RWPE1 (cell line): ENCODE measurements around the gene TBC1D22A.

Experiments
- CTCF ChIA-PET: fragments of 350-600 bp; sonication (Branson Sonifier 250); formaldehyde crosslinking; extraction: SDS; loops from one replicate; lab custom pipeline; 2021; lab: Yijun Ruan, JAX
- POLR2A ChIA-PET: fragments of 400-600 bp; formaldehyde crosslinking; extraction: SDS; loops from one replicate; lab custom pipeline; 2020; ENCODE audit warnings: antibody characterized with exemption; ENCODE audit not compliant: low non-redundant PET; lab: Yijun Ruan, JAX
- DNase-seq: peaks from one replicate; pipeline ENCODE4 v3.0.0; 2012; ENCODE audit warnings: low spot score
- H3K27ac ChIP-seq: fragments of 450-650 bp; 2 replicates; pipeline ENCODE4 v1.5.1; 2017
- CTCF ChIP-seq: fragments of 450-650 bp; conservative IDR thresholded peaks from 2 replicates; pipeline ENCODE4 v1.5.1; 2017; ENCODE audit warnings: low read depth, mild to moderate bottlenecking

TBC1D22A gene

GRCh38 chr22:46748206-46748907 lies 14.1 kb upstream of the TBC1D22A start:
- no peak overlapping the region for H3K27ac ChIP-seq
- no peak for DNase-seq
- no peak for TF ChIP-seq CTCF
- CTCF ChIA-PET = no interaction called here
- POLR2A ChIA-PET = no interaction called here

GRCh38 chr22:46748908-46749675 lies 13.4 kb upstream of the TBC1D22A start:
- ChIA-PET CTCF (interaction anchor here (1.3 kb wide), 1 partner anchor 186 kb away, joined by 4 read pairs; no protein-coding TSS in a partner anchor), POLR2A (no interaction called here)
- no peak for TF ChIP-seq CTCF
- no peak overlapping the region; the same call in 1 of the 2 replicates for H3K27ac ChIP-seq
- no peak for DNase-seq

GRCh38 chr22:46749682-46750529 lies 12.5 kb upstream of the TBC1D22A start:
- POLR2A ChIA-PET = interaction anchor here (0.6 kb wide), 1 partner anchor 13 kb away, joined by 3 read pairs; the partner anchor contains the start of gene TBC1D22A
- no peak for DNase-seq
- no peak for TF ChIP-seq CTCF
- H3K27ac ChIP-seq = peak overlapping the region; percentile 54
- CTCF ChIA-PET = interaction anchor here (0.6 to 1.3 kb wide), 2 partner anchors 11 to 186 kb away, joined by 4 read pairs; no protein-coding TSS in a partner anchor

GRCh38 chr22:46750530-46750800 lies 12.0 kb upstream of the TBC1D22A start:
- no peak for DNase-seq
- no peak for TF ChIP-seq CTCF
- POLR2A ChIA-PET = interaction anchor here (0.6 kb wide), 1 partner anchor 12 kb away, joined by 3 read pairs; the partner anchor contains the start of gene TBC1D22A
- H3K27ac ChIP-seq = peak overlapping the region; percentile 54
- CTCF ChIA-PET = no interaction called here

GRCh38 chr22:46750863-46751443 lies 11.5 kb upstream of the TBC1D22A start:
- CTCF ChIA-PET = no interaction called here
- DNase-seq = no peak
- POLR2A ChIA-PET = no interaction called here
- H3K27ac ChIP-seq = peak overlapping the region; percentile 54
- no peak for TF ChIP-seq CTCF
